ENCODE data around the gene PAX4. TPM values are rescaled to one million over a fixed set of nuclear protein-coding genes. Genes with fewer than 3 reads are reported as not detected.

The PAX4 gene
- polyA plus RNA-seq (2012; rRNA removed): not detected in 2 replicates
- polyA plus RNA-seq (2012; cell fraction: cytosol; rRNA removed): not detected in 2 replicates
- polyA plus RNA-seq (2012; cell fraction: nucleus; rRNA removed): not detected in 2 replicates

- Histone ChIP-seq H3K4me3 (ENCODE audit: low read depth in 2 of 2, low read length in 1 of 2) (no peak within 1 kb of the TSS), H3K4me2 (no peak within 1 kb of the TSS), H3K9me3 (0 out of 2 replicates have a peak, but pooled peaks cover 3% of the 10 kb centered on the region), H3K79me2 (ENCODE audit: insufficient read depth) (no peaks in the 10 kb centered on the region), H4K20me1 (ENCODE audit: insufficient read depth) (no peaks in the 10 kb centered on the region), H3K9me2 (no peaks in the 10 kb centered on the region), H2AFZ (ENCODE audit: low read depth) (no peak within 1 kb of the TSS), H3K27me3 (ENCODE audit: insufficient read depth) (peaks cover 89% of the 10 kb centered on the region), H3K4me1 (ENCODE audit: control insufficient read depth in 1 of 2, insufficient read depth in 2 of 2, low read depth in 1 of 2, low read length in 1 of 2) (no peaks in the 10 kb centered on the region; a peak in 1 of 4 replicates), H3F3A (replicated peaks; ENCODE audit: insufficient read depth) (no peaks in the 10 kb centered on the region), H3K9ac (no peak within 1 kb of the TSS), H3K36me3 (replicated peaks in 1 of 2; ENCODE audit: control insufficient read depth in 1 of 2, insufficient read depth in 2 of 2, low read length in 1 of 2) (no peaks in the 10 kb centered on the region), H3K27ac (ENCODE audit: low read depth in 2 of 2, low read length in 1 of 2) (no peak within 1 kb of the TSS)
- TF ChIP-seq FOSL2 (IDR thresholded peaks at IDR 0.05; ENCODE audit: borderline replicate concordance, low read depth) (no peak), RXRA (IDR thresholded peaks at IDR 0.05; ENCODE audit: borderline replicate concordance, low read depth) (no peak), FOXJ3 (CRISPR knock-in tag; IDR thresholded peaks at IDR 0.05) (no peak)
- POLR2A ChIA-PET: no interaction called here
- 0% methylated on average over 2 of the region's 2 CpGs for WGBS (ENCODE audit: low lambda C conversion rate)
- CTCF ChIA-PET: interaction anchor here (0.7 to 1.5 kb wide), 3 partner anchors 30 to 364 kb away, joined by 3 read pairs; partner anchors contain the start of gene ARF5
- DNase-seq: no peak
These were observed at the start of gene PAX4 for GRCh38 chr7:127618042-127618441. PAX4 (minus strand) TSS chr7:127618142; CDS start chr7:127615928, 2,214 bp downstream.

- 49% methylated on average over 3 of the region's 3 CpGs for WGBS (ENCODE audit: low lambda C conversion rate)
- Histone ChIP-seq H4K20me1 (ENCODE audit: insufficient read depth) (peaks cover 29% of the 10 kb centered on the region), H3K27me3 (ENCODE audit: insufficient read depth) (no peaks in the 10 kb centered on the region), H3K9me2 (no peaks in the 10 kb centered on the region), H3K9me3 (no peaks in the 10 kb centered on the region), H3K36me3 (replicated peaks in 1 of 2; ENCODE audit: control insufficient read depth in 1 of 2, insufficient read depth in 2 of 2, low read length in 1 of 2) (peaks cover 0 to 26% of the 10 kb centered on the region in 2 experiments), H2AFZ (ENCODE audit: low read depth) (no peak overlapping the region), H3K4me3 (ENCODE audit: low read depth in 2 of 2, low read length in 1 of 2) (no peak overlapping the region), H3K9ac (peak overlapping the region; percentile 47; the same call in 1 of the 2 replicates), H3K4me2 (peak overlapping the region; percentile 69), H3K27ac (ENCODE audit: low read depth in 2 of 2, low read length in 1 of 2) (peak overlapping the region; percentile 3 to 88; a peak in 3 of 4 replicates), H3F3A (replicated peaks; ENCODE audit: insufficient read depth) (peaks cover 28% of the 10 kb centered on the region), H3K79me2 (ENCODE audit: insufficient read depth) (peaks cover 99% of the 10 kb centered on the region), H3K4me1 (ENCODE audit: control insufficient read depth in 1 of 2, insufficient read depth in 2 of 2, low read depth in 1 of 2, low read length in 1 of 2) (peaks cover 11 to 27% of the 10 kb centered on the region in 2 experiments)
- ChIA-PET CTCF (interaction anchor here (1.3 kb wide), 1 partner anchor 11 kb away, joined by 5 read pairs; no protein-coding TSS in a partner anchor), POLR2A (no interaction called here)
- TF ChIP-seq NFIC (IDR thresholded peaks at IDR 0.05; ENCODE audit: borderline replicate concordance) (peak; percentile 14; the same call in 1 of the 2 replicates), RXRA (IDR thresholded peaks at IDR 0.05; ENCODE audit: borderline replicate concordance, low read depth) (peak; percentile 59; the same call in 1 of the 2 replicates), JUND (IDR thresholded peaks at IDR 0.05) (peak; percentile 80), TCF12 (IDR thresholded peaks at IDR 0.05) (peak; percentile 28), GABPA (IDR thresholded peaks at IDR 0.05; ENCODE audit: low read depth) (no peak), MAX (IDR thresholded peaks at IDR 0.05; ENCODE audit: low read depth) (0 out of 2 replicates have a peak, but pooled peaks have one; percentile 10), CHD2 (IDR thresholded peaks at IDR 0.05; ENCODE audit: low read length, partially characterized antibody) (no peak), ELF1 (IDR thresholded peaks at IDR 0.05) (no peak), FOSL2 (IDR thresholded peaks at IDR 0.05; ENCODE audit: borderline replicate concordance, low read depth) (peak; percentile 92), YY1 (IDR thresholded peaks at IDR 0.05; ENCODE audit: low read depth) (peak; percentile 56; the same call in 1 of the 2 replicates)
- no peak for DNase-seq
These were observed 49.2 kb upstream of the PAX4 start for GRCh38 chr7:127667017-127667670.
